Measurements from ENCODE around the gene FOXRED2. TPM values are rescaled to one million over a fixed set of nuclear protein-coding genes. Genes with fewer than 3 reads are reported as not detected.
"Not testable (repeated sequence)": the region's sequence is repeated elsewhere in the genome, so short reads cannot be mapped to it uniquely, and the experiment has no call there.

FOXRED2 gene
- total RNA-seq, 3 donors from 2014 or later = 2.8 to 8.6 (median 6.4) TPM

GRCh38 chr22:36540867-36541642 is 34.2 kb upstream of the FOXRED2 start:
- Histone ChIP-seq H3K4me1 (ENCODE audit: low read depth) (no peaks in the 10 kb centered on the region), H3K9me3 (no peaks in the 10 kb centered on the region), H3K4me3 (no peak overlapping the region), H3K36me3 (ENCODE audit: low read depth) (no peaks in the 10 kb centered on the region)
- intact Hi-C loops (cut with DNase I, micrococcal nuclease) = loop anchor here in 1 of 2 donors (10.0 kb wide), 2 partner anchors 234 to 314 kb away; partner anchors contain the start of gene IFT27
- TF ChIP-seq CTCF (IDR thresholded peaks at IDR 0.05) = no peak
- no peak for DNase-seq
- no peak for ATAC-seq

GRCh38 chr22:36538529-36538928 is 31.7 kb upstream of the FOXRED2 start:
- Histone ChIP-seq H3K4me3 (no peak overlapping the region), H3K9me3 (no peaks in the 10 kb centered on the region), H3K36me3 (ENCODE audit: low read depth) (no peaks in the 10 kb centered on the region), H3K4me1 (ENCODE audit: low read depth) (no peaks in the 10 kb centered on the region)
- TF ChIP-seq CTCF (IDR thresholded peaks at IDR 0.05) = no peak
- intact Hi-C loops (cut with DNase I, micrococcal nuclease) = no loop called here
- DNase-seq (no peak), ATAC-seq (no peak)

GRCh38 chr22:36536717-36537116 is 29.9 kb upstream of the FOXRED2 start:
- intact Hi-C loops (cut with DNase I, micrococcal nuclease) = no loop called here
- no peak for DNase-seq
- Histone ChIP-seq H3K4me1 (ENCODE audit: low read depth) (no peaks in the 10 kb centered on the region), H3K9me3 (no peaks in the 10 kb centered on the region), H3K4me3 (no peak overlapping the region), H3K36me3 (ENCODE audit: low read depth) (no peaks in the 10 kb centered on the region)
- ATAC-seq = no peak
- TF ChIP-seq CTCF (IDR thresholded peaks at IDR 0.05) = no peak

GRCh38 chr22:36533320-36533719 is 26.5 kb upstream of the FOXRED2 start:
- ATAC-seq; DNase-seq; H3K4me1 ChIP-seq (ENCODE audit: low read depth); H3K4me3 ChIP-seq; intact Hi-C loops (cut with DNase I, micrococcal nuclease); H3K9me3 ChIP-seq; H3K36me3 ChIP-seq (ENCODE audit: low read depth): not testable (repeated sequence)

GRCh38 chr22:36532466-36532865 is 25.6 kb upstream of the FOXRED2 start:
- no peak for DNase-seq
- no peak for ATAC-seq
- peaks cover 6% of the 10 kb centered on the region for H3K4me1 ChIP-seq (ENCODE audit: low read depth)
- intact Hi-C loops (cut with DNase I, micrococcal nuclease) = no loop called here
- H3K36me3 ChIP-seq (ENCODE audit: low read depth) = peaks cover 4% of the 10 kb centered on the region
- no peaks in the 10 kb centered on the region for H3K9me3 ChIP-seq
- no peak for TF ChIP-seq CTCF (IDR thresholded peaks at IDR 0.05)
- no peak overlapping the region for H3K4me3 ChIP-seq

- H3K4me1 ChIP-seq (ENCODE audit: low read depth) = peaks cover 6% of the 10 kb centered on the region
- peak; percentile 97 for ATAC-seq
- H3K9me3 ChIP-seq = no peaks in the 10 kb centered on the region
- intact Hi-C loops (cut with DNase I, micrococcal nuclease) = no loop called here
- peaks cover 8% of the 10 kb centered on the region for H3K36me3 ChIP-seq (ENCODE audit: low read depth)
- peak within 1 kb of the TSS; percentile 81 for H3K4me3 ChIP-seq
- no peak for TF ChIP-seq CTCF (IDR thresholded peaks at IDR 0.05)
- peak; percentile 98 to 100 (median 99) for DNase-seq
Observed at GRCh38 chr22:36528795-36529751, 22.2 kb upstream of the FOXRED2 start, which contains the start of gene EIF3D. TSS of gene EIF3D (minus strand) at chr22:36529166. CDS start at chr22:36526121, 3,045 bp downstream.

All from mucosa of descending colon (tissue), 3 donors.